Kidney epithelial cell (primary cell): ENCODE results near the gene MAU2. TPM values are rescaled to one million over a fixed set of nuclear protein-coding genes. Genes with fewer than 3 reads are reported as not detected.

Experiments
- DNase-seq: peaks from one replicate; pipeline ENCODE4 v3.0.0-alpha.2; 2010; ENCODE audit warnings: low read depth
- H3K27me3 ChIP-seq: 2 replicates; pipeline ENCODE4 v1.6.0; 2011; ENCODE audit warnings: low read length; ENCODE audit not compliant: control insufficient read depth, insufficient read depth
- H3K36me3 ChIP-seq: 2 replicates; pipeline ENCODE4 v1.5.1; 2011; ENCODE audit warnings: low read length; ENCODE audit not compliant: control insufficient read depth, insufficient read depth
- H3K4me3 ChIP-seq: 2 replicates; pipeline ENCODE4 v1.5.1; 2011; ENCODE audit warnings: low read depth, mild to moderate bottlenecking, control low read depth, low read length
- total RNA-seq: library from RNA; depleted of rRNA; stranded (reverse); fragments of >200 nt; gene quantifications from 2 replicates; pipeline ENCODE4 v1.2.3, GENCODE V29; 2015
- TF ChIP-seq, protein P1 (sequence below): IDR thresholded peaks from 2 replicates; pipeline ENCODE4 v1.5.1; 2011; ENCODE audit warnings: mild to moderate bottlenecking, moderate library complexity, low read length, control low read depth, inconsistent platforms; ENCODE audit not compliant: insufficient read depth, poor library complexity, severe bottlenecking

Gene MAU2
- total RNA-seq, 1 donor from 2014 or later = 31.7 TPM

- no peak for DNase-seq
- no peak overlapping the region for H3K4me3 ChIP-seq
- TF ChIP-seq, protein P1, sequence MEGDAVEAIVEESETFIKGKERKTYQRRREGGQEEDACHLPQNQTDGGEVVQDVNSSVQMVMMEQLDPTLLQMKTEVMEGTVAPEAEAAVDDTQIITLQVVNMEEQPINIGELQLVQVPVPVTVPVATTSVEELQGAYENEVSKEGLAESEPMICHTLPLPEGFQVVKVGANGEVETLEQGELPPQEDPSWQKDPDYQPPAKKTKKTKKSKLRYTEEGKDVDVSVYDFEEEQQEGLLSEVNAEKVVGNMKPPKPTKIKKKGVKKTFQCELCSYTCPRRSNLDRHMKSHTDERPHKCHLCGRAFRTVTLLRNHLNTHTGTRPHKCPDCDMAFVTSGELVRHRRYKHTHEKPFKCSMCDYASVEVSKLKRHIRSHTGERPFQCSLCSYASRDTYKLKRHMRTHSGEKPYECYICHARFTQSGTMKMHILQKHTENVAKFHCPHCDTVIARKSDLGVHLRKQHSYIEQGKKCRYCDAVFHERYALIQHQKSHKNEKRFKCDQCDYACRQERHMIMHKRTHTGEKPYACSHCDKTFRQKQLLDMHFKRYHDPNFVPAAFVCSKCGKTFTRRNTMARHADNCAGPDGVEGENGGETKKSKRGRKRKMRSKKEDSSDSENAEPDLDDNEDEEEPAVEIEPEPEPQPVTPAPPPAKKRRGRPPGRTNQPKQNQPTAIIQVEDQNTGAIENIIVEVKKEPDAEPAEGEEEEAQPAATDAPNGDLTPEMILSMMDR = no peak
- H3K36me3 ChIP-seq = no peaks in the 10 kb centered on the region
- H3K27me3 ChIP-seq = no peaks in the 10 kb centered on the region
Observed at GRCh38 chr19:19292607-19293006, 28.0 kb upstream of the MAU2 start.

GRCh38 chr19:19294914-19295313 is 25.7 kb upstream of the MAU2 start:
- Histone ChIP-seq H3K27me3 (no peaks in the 10 kb centered on the region), H3K4me3 (no peak overlapping the region), H3K36me3 (no peaks in the 10 kb centered on the region)
- TF ChIP-seq, protein P1 = no peak
- DNase-seq = no peak

- Histone ChIP-seq H3K36me3 (no peaks in the 10 kb centered on the region), H3K27me3 (no peaks in the 10 kb centered on the region), H3K4me3 (no peak overlapping the region)
- no peak for DNase-seq
- TF ChIP-seq, protein P1 = no peak
Observed at GRCh38 chr19:19296953-19297689, 23.5 kb upstream of the MAU2 start.

- TF ChIP-seq, protein P1 = no peak
- Histone ChIP-seq H3K27me3 (no peaks in the 10 kb centered on the region), H3K36me3 (no peaks in the 10 kb centered on the region), H3K4me3 (no peak overlapping the region)
- no peak for DNase-seq
Observed at GRCh38 chr19:19297759-19298158, 22.9 kb upstream of the MAU2 start.

GRCh38 chr19:19300613-19301012 is 20.0 kb upstream of the MAU2 start:
- H3K4me3 ChIP-seq = no peak overlapping the region
- H3K27me3 ChIP-seq = no peaks in the 10 kb centered on the region
- DNase-seq = no peak
- TF ChIP-seq, protein P1 = no peak
- H3K36me3 ChIP-seq = peaks cover 1% of the 10 kb centered on the region

DNA sequence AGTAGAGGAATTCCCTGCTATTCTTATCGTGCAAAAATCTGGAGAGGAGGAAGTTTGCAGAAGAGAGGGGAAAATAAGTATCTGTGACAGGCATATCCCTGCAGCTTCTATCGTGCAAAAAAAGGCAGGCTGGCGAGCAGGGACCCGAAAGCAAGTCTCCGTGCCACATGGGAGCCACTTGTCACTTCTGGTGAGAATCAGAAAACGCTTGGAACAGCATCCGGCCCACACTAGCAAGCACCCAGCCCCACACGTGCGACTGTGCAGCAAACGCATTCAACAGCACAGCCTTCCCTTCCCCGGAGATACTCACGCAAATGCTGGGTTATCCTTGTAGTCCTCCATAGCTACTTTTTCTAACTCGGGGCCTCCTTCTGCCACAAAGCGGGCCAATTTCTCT is 17.2 kb upstream of the MAU2 start:
- Histone ChIP-seq H3K4me3 (no peak overlapping the region), H3K27me3 (no peaks in the 10 kb centered on the region), H3K36me3 (peaks cover 1% of the 10 kb centered on the region)
- TF ChIP-seq, protein P1 = no peak
- DNase-seq = no peak
